HG03103 (cell line): Measurements from ENCODE around the gene ZNF501.
A peak's percentile ranks its signal among the peaks of the same experiment; 100 is the strongest.

Experiments
- ATAC-seq: cut with Tn5 transposase; IDR thresholded peaks from one replicate; pipeline ENCODE4 v1.9.1; 2021; ENCODE audit warnings: low read depth; ENCODE audit not compliant: unreplicated experiment

Gene ZNF501

DNA sequence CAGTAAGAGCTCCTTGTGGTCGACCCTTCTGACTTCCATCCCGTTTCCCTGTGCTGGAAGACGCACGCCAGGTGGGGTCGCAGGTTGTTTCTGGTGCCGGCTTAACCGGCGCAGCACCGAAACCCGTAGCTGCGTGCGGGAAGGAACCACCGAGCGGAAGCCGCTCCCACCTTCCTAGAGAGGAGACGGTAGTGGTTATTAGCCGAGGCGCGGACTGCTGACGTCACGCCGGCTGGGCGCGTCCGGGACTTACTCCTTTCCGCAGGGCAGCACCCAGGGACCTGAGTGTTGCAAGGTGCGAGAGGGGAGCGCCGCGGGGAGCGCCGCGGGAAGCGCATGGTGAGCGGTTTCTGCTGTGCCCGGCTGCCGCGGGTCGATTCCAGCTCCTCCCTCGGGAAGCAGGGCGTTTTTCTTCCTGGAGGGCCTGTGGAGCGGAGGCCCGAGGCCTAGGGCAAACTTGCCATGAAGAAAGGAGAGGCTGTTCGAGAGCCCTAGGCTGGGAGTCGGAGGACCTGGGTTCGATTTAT, at the start of gene ZNF501:
Gene ZNF501, plus strand, starts transcription at position 252 of the 527 bp plus-strand sequence. CDS start 4,787 bp downstream, outside the sequence.
- ATAC-seq: peak; percentile 95

DNA sequence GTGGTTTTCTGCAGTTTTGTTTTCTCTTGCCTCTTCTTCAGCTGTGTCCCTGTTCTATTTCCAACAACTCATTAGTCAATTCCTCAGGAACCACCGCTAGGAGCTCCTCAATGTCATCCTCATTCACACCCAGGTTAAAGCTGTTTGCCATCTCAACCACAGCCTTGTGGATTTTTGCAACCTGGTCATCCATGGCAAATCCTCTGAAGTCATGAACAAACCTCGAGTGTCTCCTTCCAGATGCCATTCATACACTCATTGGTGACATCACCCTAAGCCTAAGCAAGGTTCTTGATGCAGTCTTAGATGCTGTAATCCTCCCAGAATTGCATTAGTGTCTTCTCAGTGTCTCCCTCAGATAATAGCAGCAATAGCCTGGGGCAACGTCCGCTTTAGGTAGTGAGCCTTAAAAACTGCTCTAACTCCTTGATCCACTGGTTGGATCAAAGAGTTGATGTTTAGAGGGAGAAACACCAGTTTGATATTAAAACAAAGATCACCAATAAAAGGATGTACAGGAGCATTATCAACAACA, 48.4 kb upstream of the ZNF501 start:
- ATAC-seq: no peak

DNA sequence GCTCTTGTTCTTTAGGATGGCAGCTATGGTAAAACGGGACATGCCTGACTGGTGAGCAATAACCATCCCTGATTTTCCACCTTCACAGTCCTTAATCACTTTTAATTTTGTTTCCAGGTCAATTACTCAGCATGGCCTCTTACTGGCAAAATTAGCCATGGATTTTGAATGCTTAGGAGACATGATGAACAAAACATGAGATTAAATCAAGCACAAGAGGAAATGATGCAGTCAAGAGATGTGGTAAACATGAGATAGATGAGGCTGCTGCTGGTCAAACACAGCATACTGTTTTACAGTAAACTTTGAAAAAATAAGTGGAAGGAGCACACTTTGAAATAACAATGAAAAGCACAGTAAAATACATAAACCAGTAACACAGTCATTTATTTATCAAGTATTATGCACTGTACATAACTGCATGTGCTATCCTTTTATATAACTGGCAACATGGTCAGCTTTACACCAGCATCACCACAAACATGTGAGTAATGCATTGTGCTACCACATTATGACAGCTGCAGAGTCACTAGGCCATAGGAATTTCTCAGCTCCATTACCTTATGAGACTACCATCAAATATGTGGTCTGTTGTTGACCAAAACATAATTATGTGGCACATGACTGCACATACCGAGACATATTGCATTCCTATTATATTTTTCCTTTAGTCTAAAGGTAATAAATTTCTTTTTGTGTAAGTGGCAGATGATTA, 47.1 kb upstream of the ZNF501 start:
- no peak for ATAC-seq

DNA sequence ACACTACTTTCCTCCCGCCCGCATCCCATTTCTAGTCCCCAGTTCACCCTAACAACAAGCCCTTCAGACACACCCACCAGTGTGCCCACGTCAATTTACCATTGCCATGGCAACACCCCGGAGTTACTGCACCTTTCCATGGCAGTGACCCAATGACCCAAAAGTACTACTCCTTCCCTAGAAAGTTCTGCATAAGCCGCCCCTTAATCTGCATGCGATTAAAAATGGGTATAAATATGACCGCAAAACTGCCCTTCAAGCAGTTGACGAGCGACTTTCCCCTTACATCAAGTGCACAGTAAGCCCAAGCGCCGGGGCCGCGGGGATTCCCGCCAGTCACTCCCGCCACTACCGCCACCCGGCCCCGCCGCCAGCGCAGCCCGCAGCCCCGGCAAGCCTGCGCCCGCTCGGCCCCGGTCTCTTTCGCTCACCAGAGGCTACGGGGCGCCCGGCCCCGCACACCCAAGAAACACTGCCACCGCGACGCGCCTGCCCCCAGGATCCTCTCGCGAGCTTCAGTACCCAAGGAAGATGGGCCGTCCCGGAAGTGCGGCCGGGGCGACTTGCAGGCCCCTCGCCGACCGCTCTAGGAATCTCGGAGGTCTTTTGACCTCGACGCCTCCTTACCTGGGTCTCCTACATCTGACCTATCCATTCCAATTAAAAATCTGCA, 44.2 kb upstream of the ZNF501 start:
- peak; percentile 80 for ATAC-seq

DNA sequence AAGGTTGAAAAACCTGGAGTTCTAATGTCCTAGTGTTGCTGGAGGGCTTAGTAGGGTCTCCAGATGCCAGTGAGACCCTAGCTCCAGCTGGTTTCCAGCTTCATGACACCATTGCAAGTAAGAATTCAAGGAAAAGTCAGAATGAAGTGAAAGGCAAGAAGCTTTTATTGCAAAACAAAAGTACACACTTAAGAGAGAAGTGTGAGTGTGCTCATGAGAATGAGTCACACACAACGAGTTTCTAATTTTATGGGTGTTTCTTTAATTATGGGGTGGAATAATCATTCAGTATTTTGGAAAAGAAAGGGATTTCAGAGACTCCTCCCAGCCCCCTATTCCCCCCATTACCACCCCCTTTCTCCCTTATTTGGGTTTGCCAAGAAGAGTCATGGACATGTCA, 41.5 kb upstream of the ZNF501 start:
- no peak for ATAC-seq

DNA sequence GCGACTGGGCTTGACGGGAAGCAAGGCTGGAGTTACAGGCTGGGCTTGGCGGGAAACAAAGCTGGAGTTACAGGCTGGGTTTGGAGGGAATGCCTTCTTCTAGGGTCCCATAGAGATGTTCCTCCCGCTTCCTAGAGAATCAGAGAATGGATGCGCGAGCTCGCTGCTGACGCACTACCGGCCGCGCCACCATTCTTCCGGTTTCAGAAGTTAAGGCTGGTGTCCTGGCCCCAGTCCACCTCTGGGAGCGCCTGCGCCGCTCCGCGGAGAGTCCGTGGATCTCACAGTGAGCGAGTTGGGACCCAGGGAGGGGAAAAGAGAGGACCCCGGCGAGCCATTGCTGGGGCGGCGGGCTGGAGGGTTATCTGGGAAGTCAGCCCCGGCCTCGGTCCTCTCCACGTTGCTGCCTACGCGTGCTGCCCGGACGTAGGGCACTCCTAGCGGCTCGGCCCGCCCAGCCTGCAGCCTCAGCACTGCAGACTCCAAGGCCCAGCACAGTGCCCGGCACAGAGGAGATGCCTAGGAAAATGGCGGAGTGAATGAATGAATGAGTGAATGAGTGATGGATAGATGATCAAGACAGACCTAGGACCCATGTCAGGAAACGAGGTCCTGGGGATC, 16.9 kb upstream of the ZNF501 start, which contains the start of gene ZNF502:
Gene ZNF502, plus strand, starts transcription at position 206 of the 621 bp plus-strand sequence. CDS start 7,602 bp downstream, outside the sequence.
- no peak for ATAC-seq

DNA sequence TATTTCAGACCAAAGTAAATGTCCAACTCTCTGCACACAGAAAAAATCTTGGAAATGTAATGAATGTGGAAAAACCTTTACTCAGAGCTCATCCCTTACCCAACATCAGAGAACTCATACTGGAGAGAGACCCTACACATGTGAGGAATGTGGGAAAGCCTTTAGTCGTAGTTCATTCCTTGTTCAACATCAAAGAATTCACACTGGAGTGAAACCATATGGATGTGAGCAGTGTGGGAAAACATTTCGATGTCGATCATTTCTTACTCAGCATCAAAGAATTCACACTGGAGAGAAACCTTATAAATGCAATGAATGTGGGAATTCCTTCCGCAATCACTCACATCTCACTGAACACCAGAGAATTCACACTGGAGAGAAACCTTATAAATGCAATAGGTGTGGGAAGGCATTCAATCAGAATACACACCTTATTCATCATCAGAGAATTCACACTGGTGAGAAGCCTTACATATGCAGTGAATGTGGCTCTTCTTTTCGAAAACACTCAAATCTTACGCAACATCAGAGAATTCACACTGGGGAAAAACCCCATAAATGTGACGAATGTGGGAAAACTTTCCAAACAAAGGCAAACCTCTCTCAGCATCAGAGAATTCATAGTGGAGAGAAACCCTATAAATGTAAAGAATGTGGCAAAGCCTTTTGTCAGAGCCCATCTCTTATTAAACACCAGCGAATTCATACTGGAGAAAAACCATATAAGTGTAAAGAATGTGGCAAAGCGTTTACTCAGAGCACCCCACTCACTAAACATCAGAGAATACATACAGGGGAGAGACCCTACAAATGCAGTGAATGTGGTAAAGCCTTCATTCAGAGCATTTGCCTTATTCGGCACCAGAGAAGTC, 8.0 kb upstream of the ZNF501 start:
- no peak for ATAC-seq

DNA sequence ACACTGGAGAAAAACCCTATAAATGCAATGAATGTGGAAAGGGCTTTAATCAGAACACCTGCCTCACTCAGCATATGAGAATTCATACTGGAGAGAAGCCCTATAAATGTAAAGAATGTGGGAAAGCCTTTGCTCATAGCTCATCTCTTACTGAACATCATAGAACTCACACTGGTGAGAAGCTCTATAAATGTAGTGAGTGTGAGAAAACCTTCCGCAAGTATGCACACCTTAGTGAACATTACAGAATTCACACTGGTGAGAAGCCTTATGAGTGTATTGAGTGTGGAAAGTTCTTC, 7.4 kb upstream of the ZNF501 start:
- no peak for ATAC-seq

DNA sequence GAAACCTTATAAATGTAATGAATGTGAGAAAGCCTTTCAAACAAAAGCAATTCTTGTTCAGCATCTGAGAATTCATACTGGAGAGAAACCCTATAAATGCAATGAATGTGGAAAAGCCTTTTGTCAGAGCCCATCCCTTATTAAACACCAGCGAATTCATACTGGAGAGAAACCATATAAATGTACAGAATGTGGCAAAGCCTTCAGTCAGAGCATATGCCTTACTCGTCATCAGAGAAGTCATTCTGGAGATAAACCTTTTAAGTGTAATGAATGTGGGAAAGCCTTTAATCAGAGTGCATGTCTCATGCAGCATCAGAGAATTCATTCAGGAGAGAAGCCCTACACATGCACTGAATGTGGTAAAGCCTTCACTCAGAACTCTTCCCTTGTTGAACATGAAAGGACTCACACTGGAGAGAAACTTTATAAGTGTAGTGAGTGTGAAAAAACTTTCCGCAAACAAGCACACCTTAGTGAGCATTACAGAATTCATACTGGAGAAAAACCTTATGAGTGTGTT, 5.3 kb downstream of the ZNF501 start:
- ATAC-seq: no peak

DNA sequence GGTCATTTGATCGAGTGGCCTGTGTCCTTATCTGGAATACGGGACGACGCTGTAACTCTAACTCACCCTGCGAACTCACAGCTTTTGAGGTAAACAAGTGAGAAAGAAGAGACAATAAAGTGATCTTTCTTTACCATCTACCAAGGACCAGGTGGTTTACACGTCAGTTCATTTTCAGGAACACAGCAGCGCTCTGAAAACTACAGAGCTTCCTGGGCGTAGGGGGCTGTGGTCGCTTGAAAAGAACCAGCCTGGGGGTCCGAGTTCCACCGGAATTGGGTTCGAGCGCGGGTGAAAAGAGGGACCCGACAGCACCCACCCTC, 31.6 kb downstream of the ZNF501 start:
- ATAC-seq: no peak

DNA sequence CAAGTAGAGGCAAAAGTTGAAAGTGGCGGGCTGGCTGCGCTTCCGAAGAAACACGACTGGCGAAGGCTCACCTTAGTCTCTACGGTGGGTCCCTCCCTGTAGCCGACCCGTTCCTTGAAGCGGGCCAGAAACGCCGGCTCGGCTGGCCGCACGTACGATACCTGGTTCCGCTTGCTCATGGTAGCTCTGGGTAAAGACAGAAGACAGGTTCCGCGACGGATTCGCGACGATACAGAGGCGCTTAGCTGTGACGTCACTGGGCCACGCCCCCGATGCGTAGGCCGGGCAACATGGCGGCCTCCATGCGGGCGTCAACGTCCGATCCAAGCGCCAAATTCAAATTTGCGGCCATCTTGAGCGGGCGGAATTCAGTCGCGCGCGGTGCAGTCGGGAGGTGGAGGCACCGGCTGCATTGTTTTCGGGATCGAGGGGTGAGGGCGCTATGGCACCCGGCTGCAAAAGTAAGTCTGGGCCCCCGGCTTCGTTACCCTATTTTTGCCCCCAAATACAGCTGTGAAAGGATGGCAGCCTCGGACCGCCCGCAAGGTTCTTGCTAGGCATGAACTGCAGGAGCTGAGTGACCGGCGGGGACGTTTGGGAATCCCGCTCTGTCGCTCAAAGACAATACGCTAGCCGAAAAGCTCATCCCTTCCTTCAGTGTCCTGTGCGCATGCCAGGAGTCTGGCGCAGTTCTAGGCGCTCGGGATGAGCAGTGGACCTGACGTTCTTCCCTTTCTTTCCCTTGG, 32.2 kb downstream of the ZNF501 start, which contains the start of the genes KIAA1143 and KIF15:
Gene KIAA1143, minus strand, starts transcription at position 196 of the 746 bp plus-strand sequence. Its CDS starts 17 bp downstream, at position 179.
Gene KIF15, plus strand, starts transcription at position 371 of the 746 bp plus-strand sequence. Its CDS starts 72 bp downstream, at position 443.
- peak; percentile 82 for ATAC-seq

DNA sequence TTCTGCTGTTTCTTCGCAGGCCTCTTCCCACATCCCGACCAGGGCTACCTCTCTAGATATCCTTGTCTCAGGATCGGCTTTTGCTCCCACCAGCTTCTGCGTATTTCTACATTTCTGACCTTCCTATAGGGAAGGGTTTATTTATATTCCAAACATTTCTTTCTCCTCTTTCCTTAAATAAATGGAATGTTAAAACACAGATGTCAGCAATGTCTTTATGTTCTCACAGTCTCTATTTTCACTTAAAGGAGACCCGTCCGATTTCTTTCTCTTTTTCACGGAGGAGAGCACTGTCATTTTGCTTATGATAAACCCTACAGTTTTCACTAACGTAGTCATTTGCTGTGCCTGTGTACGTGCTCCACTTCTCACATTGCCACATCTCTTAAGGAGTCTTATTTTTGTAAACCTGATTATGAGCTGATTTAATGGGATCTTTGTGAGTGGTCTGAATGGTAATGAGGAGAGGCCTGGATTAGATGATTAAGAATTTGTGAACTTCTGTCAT, 32.8 kb downstream of the ZNF501 start:
- no peak for ATAC-seq

DNA sequence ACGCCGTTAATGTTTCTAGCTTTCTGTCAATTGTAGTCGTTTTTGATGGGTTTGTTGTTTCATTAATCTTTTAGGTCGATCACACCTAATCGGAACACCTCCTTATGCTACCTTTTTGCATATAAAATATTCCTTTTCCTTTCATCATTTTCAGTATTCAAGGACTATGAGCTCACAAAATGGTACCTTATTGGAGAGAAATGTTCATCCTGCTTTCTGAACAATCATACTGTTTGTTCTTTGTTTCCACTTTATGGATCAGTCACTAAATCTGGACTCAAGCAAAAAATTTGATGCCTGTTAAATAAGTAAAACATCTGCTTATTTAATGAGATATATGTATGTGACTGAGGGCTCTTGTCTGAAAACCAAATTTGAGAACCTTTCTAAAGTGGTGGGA, 33.3 kb downstream of the ZNF501 start:
- no peak for ATAC-seq

DNA sequence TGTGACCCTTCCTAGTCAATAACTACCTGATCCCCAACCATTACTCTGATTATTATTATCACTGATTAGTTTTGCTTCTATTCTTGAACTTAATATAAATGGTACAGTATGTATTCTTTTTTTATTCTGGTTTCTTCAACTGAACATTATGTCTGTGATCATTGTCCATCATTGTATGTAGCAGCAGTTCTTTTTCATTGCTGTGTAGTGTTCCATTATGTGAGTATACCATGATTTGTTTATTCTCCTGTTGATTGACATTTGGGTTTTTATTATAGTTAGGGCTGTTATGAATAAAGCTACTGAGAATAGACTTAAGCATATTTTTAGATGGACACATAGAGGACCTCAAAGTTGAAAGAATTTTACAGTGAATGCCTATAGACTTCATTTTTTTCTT, 34.8 kb downstream of the ZNF501 start:
- ATAC-seq: no peak

DNA sequence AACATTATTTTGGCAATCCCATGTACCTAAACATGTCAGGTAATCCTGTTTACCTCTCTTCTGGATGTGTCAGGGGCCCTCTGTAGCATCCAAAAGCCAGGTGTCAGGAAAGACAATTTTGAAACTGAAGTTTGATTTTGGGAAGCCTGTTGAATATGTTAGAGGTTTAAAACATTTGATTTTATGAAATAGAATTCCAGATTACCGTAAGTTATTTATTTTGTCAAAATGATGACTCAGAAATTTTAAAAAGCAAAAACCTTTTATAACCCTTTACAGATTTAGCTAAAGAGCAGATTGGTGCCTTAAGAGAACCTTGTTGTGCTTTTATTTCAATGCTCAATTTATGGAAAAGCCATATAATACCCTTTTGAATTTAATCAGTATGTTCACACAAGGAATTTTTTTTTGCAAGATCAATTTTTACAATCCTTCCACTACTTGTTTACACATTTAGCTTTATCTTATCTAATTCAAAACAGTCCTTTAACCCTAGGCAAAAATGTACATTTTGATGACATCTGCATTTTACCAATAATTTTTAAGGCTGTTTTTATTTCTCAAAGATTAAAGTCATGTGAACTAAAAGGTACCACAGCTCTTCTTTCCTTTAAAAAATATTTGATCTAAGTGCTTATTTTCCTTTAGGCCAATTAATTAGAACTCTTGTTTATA, 42.1 kb downstream of the ZNF501 start:
- ATAC-seq: no peak

DNA sequence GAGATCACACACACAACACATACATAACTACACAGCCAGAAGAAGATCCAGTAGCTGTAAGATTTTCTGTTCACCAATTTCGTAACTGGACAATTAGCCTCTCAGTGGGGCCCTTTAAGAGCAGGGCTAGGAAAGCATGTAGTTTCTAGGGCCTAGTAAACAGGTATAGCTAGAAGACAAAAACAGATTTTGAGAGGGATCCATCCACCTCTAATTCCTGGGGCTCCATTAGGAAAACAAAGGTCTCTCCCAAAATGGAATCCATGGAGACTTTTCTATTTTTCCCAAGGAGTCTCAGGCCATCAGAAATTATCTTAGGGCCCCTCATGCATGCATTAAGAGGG, 42.6 kb downstream of the ZNF501 start:
- ATAC-seq: no peak

DNA sequence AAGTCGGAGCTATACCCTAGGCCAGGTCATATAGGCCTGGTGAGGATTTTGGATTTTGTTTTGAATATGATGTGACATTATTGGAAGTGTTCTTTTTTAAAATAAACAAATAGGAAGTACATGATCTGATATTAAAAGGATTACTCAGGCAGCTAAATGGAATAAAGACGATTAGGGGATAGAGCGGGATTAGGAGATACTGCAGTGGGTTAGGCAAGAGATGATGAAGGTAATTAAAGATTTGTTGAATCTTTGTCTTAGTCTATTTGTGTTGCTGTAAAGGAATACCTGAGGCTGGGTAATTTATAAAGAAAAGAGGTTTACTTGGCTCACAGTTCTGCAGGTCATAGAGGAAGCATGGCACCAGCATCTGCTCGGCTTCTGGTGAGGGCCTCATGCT, 53.5 kb downstream of the ZNF501 start:
- no peak for ATAC-seq
